ENCODE data around the gene COPS7B. TPM values are rescaled to one million over a fixed set of nuclear protein-coding genes. Genes with fewer than 3 reads are reported as not detected.

COPS7B gene
- total and polyA plus RNA-seq, 2 of the 8 experiments (the other 6 are each of a cell fraction or from before 2014, with no cell fraction given) = 62.2 to 72.1 TPM

DNA sequence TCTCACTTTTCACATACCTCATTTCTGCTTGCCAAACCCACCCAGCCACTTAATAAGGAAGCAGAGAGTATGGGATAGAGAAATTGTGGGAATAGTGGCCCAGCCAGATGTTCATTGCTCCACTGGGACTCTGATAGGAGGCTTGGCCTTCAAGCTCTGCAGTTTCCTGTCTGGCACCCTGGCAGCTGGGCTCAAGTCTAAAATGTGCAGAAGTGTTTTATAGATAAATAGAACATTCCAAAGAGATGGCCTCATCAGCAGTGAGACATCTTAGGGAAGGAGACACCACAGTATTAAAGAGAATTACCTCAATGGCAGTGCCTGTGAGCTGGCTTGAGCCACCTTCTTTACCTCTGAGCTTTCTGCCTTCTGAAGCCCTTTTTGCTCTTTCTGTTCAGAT lies 24.7 kb downstream of the COPS7B start:
- Histone ChIP-seq H3K18ac (ENCODE audit: extremely low read depth, low read length) (no peak overlapping the region), H2BK120ac (replicated peaks; ENCODE audit: low read depth, low read length) (no peak overlapping the region), H3K4ac (replicated peaks; ENCODE audit: insufficient read length, low read depth, low read length) (no peak overlapping the region), H3K9ac (replicated peaks in 1 of 4; ENCODE audit: extremely low read depth in 1 of 4, low read depth in 3 of 4, low read length in 3 of 4) (no peak overlapping the region), H2BK12ac (ENCODE audit: low read depth, low read length) (no peak overlapping the region), H2BK20ac (ENCODE audit: low read length) (no peak overlapping the region), H3K23ac (ENCODE audit: insufficient read length) (no peak overlapping the region), H3K14ac (ENCODE audit: insufficient read length) (no peak overlapping the region), H3K56ac (replicated peaks; ENCODE audit: insufficient read length, low read depth, low read length) (no peak overlapping the region), H3K4me3 (ENCODE audit: extremely low read depth in 1 of 4, insufficient read depth in 2 of 4, low read depth in 3 of 4, low read length in 4 of 4) (no peak overlapping the region), H3K27ac (ENCODE audit: low read depth, low read length) (no peak overlapping the region), H4K20me1 (replicated peaks in 1 of 2; ENCODE audit: control insufficient read depth in 1 of 2, insufficient read depth in 2 of 2, low read length in 2 of 2) (peaks cover 0 to 3% of the 10 kb centered on the region in 2 experiments), H2AK5ac (ENCODE audit: low read depth, low read length) (no peak overlapping the region), H3K4me1 (replicated peaks in 1 of 4; ENCODE audit: control insufficient read depth in 3 of 4, insufficient read depth in 4 of 4, low read length in 3 of 4) (no peaks in the 10 kb centered on the region), H3K36me3 (ENCODE audit: control insufficient read depth in 2 of 4, insufficient read depth in 4 of 4, low read length in 3 of 4) (peaks cover 2 to 21% (median 11%) of the 10 kb centered on the region in 4 experiments; a peak in 4 of 8 replicates), H3K27me3 (replicated peaks in 1 of 4; ENCODE audit: control insufficient read depth in 3 of 4, extremely low read depth in 1 of 4, insufficient read depth in 3 of 4, low read length in 3 of 4) (no peaks in the 10 kb centered on the region), H2AFZ (ENCODE audit: low read length) (no peak overlapping the region), H2BK5ac (ENCODE audit: low read depth, low read length) (no peak overlapping the region), H4K5ac (ENCODE audit: insufficient read length, low read depth, low read length) (no peak overlapping the region), H4K8ac (ENCODE audit: extremely low read depth, insufficient read depth, low read length) (no peak overlapping the region), H3K79me2 (ENCODE audit: control insufficient read depth in 1 of 2, insufficient read depth in 2 of 2, low read length in 2 of 2) (no peaks in the 10 kb centered on the region), H2BK15ac (ENCODE audit: low read length) (no peak overlapping the region), H3K23me2 (ENCODE audit: low read depth, low read length) (no peaks in the 10 kb centered on the region), H3K4me2 (ENCODE audit: insufficient read depth in 1 of 2, low read depth in 2 of 2, low read length in 2 of 2) (no peak overlapping the region), H3K79me1 (ENCODE audit: low read depth, low read length) (peaks cover 4% of the 10 kb centered on the region; the same call in 1 of the 2 replicates), H3K9me3 (ENCODE audit: insufficient read depth in 2 of 2, low read depth in 1 of 2, low read length in 1 of 2) (no peaks in the 10 kb centered on the region), H4K91ac (replicated peaks; ENCODE audit: insufficient read length, low read length) (no peak overlapping the region)
- POLR2A ChIA-PET (ENCODE audit: partially characterized antibody) = interaction anchor here (0.6 to 2.5 kb wide), 2 partner anchors 14 to 181 kb away, joined by 3 to 10 read pairs; no protein-coding TSS in a partner anchor
- TF ChIP-seq SP4 (IDR thresholded peaks at IDR 0.05; ENCODE audit: low read length) = no peak
- no peak for TF ChIP-seq POLR2A (IDR thresholded peaks at IDR 0.05; ENCODE audit: control extremely low read depth in 1 of 2, low read depth in 2 of 2, low read length in 2 of 2)
- TF ChIP-seq, protein P1, sequence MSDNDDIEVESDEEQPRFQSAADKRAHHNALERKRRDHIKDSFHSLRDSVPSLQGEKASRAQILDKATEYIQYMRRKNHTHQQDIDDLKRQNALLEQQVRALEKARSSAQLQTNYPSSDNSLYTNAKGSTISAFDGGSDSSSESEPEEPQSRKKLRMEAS (IDR thresholded peaks at IDR 0.05) = no peak
- DNase-seq (ENCODE audit: low read depth in 1 of 2, low spot score in 2 of 2) (no peak), FAIRE-seq (no peak)
- CTCF ChIA-PET (ENCODE audit: partially characterized antibody) = interaction anchor here (1.0 to 4.0 kb wide), 5 partner anchors 10 to 118 kb away, joined by 3 to 34 read pairs (median 4); no protein-coding TSS in a partner anchor

Data from H1 (cell line).